ENCODE measurements around the gene GPR65. TPM values are rescaled to one million over a fixed set of nuclear protein-coding genes. Genes with fewer than 3 reads are reported as not detected.

GPR65 gene
- polyA plus RNA-seq, 1 of the 3 experiments (the other 2 are of a cell fraction), result under 0.01 TPM

DNA sequence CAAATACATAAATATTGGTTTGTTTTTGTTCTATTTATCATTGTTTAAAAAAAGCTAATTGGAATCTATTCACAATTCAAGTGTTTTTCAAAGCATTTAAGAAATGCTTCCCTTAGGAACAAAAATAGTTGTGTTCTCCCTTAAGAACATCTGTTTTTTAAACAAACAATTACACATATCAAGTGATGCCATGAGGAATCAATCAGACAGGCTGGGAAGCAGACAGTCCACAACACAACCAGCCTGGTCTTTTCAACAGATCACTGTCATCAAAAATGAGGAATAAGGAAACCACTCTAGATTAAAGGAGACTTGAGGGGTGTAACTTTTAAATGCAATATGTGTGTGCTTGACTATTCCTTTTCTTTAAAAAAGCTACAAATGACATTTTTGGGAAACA is 37.4 kb upstream of the GPR65 start:
- Histone ChIP-seq H3K79me2 (ENCODE audit: insufficient read depth) (no peaks in the 10 kb centered on the region), H3K9me3 (no peaks in the 10 kb centered on the region), H3K4me1 (ENCODE audit: control insufficient read depth in 1 of 2, insufficient read depth in 2 of 2, low read depth in 1 of 2, low read length in 1 of 2) (no peaks in the 10 kb centered on the region), H3K27ac (ENCODE audit: low read depth in 2 of 2, low read length in 1 of 2) (no peak overlapping the region), H3K4me3 (ENCODE audit: low read depth in 2 of 2, low read length in 1 of 2) (no peak overlapping the region), H3K27me3 (ENCODE audit: insufficient read depth) (no peaks in the 10 kb centered on the region), H2AFZ (ENCODE audit: low read depth) (no peak overlapping the region), H3K4me2 (no peak overlapping the region), H3K36me3 (replicated peaks in 1 of 2; ENCODE audit: control insufficient read depth in 1 of 2, insufficient read depth in 2 of 2, low read length in 1 of 2) (peaks cover 7 to 12% of the 10 kb centered on the region in 2 experiments), H3K9me2 (no peaks in the 10 kb centered on the region), H3K9ac (no peak overlapping the region), H3F3A (replicated peaks; ENCODE audit: insufficient read depth) (no peaks in the 10 kb centered on the region), H4K20me1 (ENCODE audit: insufficient read depth) (no peaks in the 10 kb centered on the region)
- no peak for DNase-seq
- POLR2A ChIA-PET, result no interaction called here
- CTCF ChIA-PET, result interaction anchor here (0.7 to 3.6 kb wide), 3 partner anchors 12 to 201 kb away, joined by 3 to 24 read pairs (median 5); no protein-coding TSS in a partner anchor
- TF ChIP-seq, protein P1, sequence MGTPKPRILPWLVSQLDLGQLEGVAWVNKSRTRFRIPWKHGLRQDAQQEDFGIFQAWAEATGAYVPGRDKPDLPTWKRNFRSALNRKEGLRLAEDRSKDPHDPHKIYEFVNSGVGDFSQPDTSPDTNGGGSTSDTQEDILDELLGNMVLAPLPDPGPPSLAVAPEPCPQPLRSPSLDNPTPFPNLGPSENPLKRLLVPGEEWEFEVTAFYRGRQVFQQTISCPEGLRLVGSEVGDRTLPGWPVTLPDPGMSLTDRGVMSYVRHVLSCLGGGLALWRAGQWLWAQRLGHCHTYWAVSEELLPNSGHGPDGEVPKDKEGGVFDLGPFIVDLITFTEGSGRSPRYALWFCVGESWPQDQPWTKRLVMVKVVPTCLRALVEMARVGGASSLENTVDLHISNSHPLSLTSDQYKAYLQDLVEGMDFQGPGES (IDR thresholded peaks at IDR 0.05; ENCODE audit: low read depth, low read length), result no peak
- no peak for TF ChIP-seq JUND (IDR thresholded peaks at IDR 0.05)
- TF ChIP-seq FOSL2 (IDR thresholded peaks at IDR 0.05; ENCODE audit: borderline replicate concordance, low read depth), result no peak
- TF ChIP-seq, protein P2, sequence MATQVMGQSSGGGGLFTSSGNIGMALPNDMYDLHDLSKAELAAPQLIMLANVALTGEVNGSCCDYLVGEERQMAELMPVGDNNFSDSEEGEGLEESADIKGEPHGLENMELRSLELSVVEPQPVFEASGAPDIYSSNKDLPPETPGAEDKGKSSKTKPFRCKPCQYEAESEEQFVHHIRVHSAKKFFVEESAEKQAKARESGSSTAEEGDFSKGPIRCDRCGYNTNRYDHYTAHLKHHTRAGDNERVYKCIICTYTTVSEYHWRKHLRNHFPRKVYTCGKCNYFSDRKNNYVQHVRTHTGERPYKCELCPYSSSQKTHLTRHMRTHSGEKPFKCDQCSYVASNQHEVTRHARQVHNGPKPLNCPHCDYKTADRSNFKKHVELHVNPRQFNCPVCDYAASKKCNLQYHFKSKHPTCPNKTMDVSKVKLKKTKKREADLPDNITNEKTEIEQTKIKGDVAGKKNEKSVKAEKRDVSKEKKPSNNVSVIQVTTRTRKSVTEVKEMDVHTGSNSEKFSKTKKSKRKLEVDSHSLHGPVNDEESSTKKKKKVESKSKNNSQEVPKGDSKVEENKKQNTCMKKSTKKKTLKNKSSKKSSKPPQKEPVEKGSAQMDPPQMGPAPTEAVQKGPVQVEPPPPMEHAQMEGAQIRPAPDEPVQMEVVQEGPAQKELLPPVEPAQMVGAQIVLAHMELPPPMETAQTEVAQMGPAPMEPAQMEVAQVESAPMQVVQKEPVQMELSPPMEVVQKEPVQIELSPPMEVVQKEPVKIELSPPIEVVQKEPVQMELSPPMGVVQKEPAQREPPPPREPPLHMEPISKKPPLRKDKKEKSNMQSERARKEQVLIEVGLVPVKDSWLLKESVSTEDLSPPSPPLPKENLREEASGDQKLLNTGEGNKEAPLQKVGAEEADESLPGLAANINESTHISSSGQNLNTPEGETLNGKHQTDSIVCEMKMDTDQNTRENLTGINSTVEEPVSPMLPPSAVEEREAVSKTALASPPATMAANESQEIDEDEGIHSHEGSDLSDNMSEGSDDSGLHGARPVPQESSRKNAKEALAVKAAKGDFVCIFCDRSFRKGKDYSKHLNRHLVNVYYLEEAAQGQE (IDR thresholded peaks at IDR 0.05; ENCODE audit: low read depth, low read length), result no peak
- TF ChIP-seq FOXM1 (IDR thresholded peaks at IDR 0.05; ENCODE audit: low read depth), result no peak
- no peak for TF ChIP-seq ZBTB33 (IDR thresholded peaks at IDR 0.05; ENCODE audit: borderline replicate concordance, low read depth)
- no peak for TF ChIP-seq USF2 (IDR thresholded peaks at IDR 0.05; ENCODE audit: borderline replicate concordance, low read depth, low read length)
- TF ChIP-seq SMC3 (IDR thresholded peaks at IDR 0.05; ENCODE audit: low read depth, low read length), result no peak
- TF ChIP-seq RCOR1 (IDR thresholded peaks at IDR 0.05; ENCODE audit: low read length), result no peak
- TF ChIP-seq RFX5 (IDR thresholded peaks at IDR 0.05; ENCODE audit: low read length), result no peak
- TF ChIP-seq MXI1 (IDR thresholded peaks at IDR 0.05; ENCODE audit: low read depth, low read length), result no peak
- no peak for TF ChIP-seq TCF12 (IDR thresholded peaks at IDR 0.05)
- no peak for TF ChIP-seq PBX3 (IDR thresholded peaks at IDR 0.05)
